Vagina (tissue), 2 donors: ENCODE results near the gene PTPRA. TPM values are rescaled to one million over a fixed set of nuclear protein-coding genes. Genes with fewer than 3 reads are reported as not detected.

Experiments used
- DNase-seq, 2 donors: peaks; one replicate each; pipeline ENCODE4 v3.0.0-alpha.2; 2017; ENCODE audit errors: extremely low spot score in 2 of 2
- H3K27ac ChIP-seq: fragments of 200-600 bp; sonication (generic); one replicate; pipeline ENCODE4 v1.5.1; 2019
- H3K27me3 ChIP-seq: fragments of 200-600 bp; sonication (generic); one replicate; pipeline ENCODE4 v1.5.1; 2019
- H3K36me3 ChIP-seq, 2 donors: fragments of 200-600 bp; sonication (generic); one replicate each; pipeline ENCODE4 v1.5.1; 2017 to 2019
- H3K4me1 ChIP-seq: fragments of 200-600 bp; sonication (generic); one replicate; pipeline ENCODE4 v1.5.1; 2019
- H3K4me3 ChIP-seq, 2 donors: fragments of 200-600 bp; sonication (generic); 1 replicate in 1 of 2; 2 replicates in 1 of 2; pipeline ENCODE4 v1.5.1; 2016 to 2019
- H3K9me3 ChIP-seq: fragments of 200-600 bp; sonication (generic); one replicate; pipeline ENCODE4 v1.5.1; 2019
- CTCF ChIP-seq, 3 experiments: fragments of 450-650 bp in 2 of 3; fragments of 200-600 bp in 1 of 3; sonication (generic) in 1 of 3; IDR thresholded peaks; one replicate each; pipeline ENCODE4 v1.5.1; 2017 to 2019; ENCODE audit warnings: antibody characterized with exemption in 3 of 3, mild to moderate bottlenecking in 2 of 3, moderate library complexity in 2 of 3
- POLR2A ChIP-seq, 2 donors: fragments of 450-650 bp; IDR thresholded peaks; one replicate each; pipeline ENCODE4 v1.6.1; 2017; ENCODE audit warnings: antibody characterized with exemption in 2 of 2, mild to moderate bottlenecking in 2 of 2, moderate library complexity in 2 of 2
- POLR2AphosphoS5 ChIP-seq, 2 donors: sonication (generic); formaldehyde crosslinking; IDR thresholded peaks; one replicate each; pipeline ENCODE4 v1.9.0; 2017; ENCODE audit warnings: antibody characterized with exemption in 2 of 2, mild to moderate bottlenecking in 2 of 2, low read depth in 1 of 2; ENCODE audit not compliant: insufficient read depth in 1 of 2
- intact Hi-C: fragments of 100-400 bp; cut with DNase I; formaldehyde crosslinking; loops from one replicate; pipeline ENCODE4 v1.15.1; 2023
- total RNA-seq: library from RNA; depleted of rRNA; stranded (reverse); fragments of >200 nt; gene quantifications from one replicate; pipeline ENCODE4 v1.2.3, GENCODE V29; 2016

Gene PTPRA
- total RNA-seq, 1 donor from 2014 or later, result 45.7 TPM

- Histone ChIP-seq H3K27ac (peak overlapping the region; percentile 53), H3K36me3 (peaks cover 0 to 20% of the 10 kb centered on the region in 2 donors), H3K27me3 (no peaks in the 10 kb centered on the region), H3K4me3 (no peak overlapping the region), H3K4me1 (peaks cover 39% of the 10 kb centered on the region), H3K9me3 (no peaks in the 10 kb centered on the region)
- TF ChIP-seq CTCF (IDR thresholded peaks at IDR 0.05), result no peak
- TF ChIP-seq POLR2AphosphoS5 (IDR thresholded peaks at IDR 0.05; ENCODE audit: insufficient read depth in 1 of 2, low read depth in 1 of 2), result no peak
- no peak for TF ChIP-seq POLR2A (IDR thresholded peaks at IDR 0.05)
- intact Hi-C loops, result no loop called here
- no peak for DNase-seq
Observed at GRCh38 chr20:2869381-2869780, 3.9 kb upstream of the PTPRA start.

- no peaks in the 10 kb centered on the region for H3K9me3 ChIP-seq
- H3K4me1 ChIP-seq, result peaks cover 55% of the 10 kb centered on the region
- DNase-seq, result no peak
- intact Hi-C loops, result no loop called here
- H3K4me3 ChIP-seq, result no peak overlapping the region
- H3K36me3 ChIP-seq, result peaks cover 0 to 4% of the 10 kb centered on the region in 2 donors
- H3K27ac ChIP-seq, result peak overlapping the region; percentile 83
- H3K27me3 ChIP-seq, result no peaks in the 10 kb centered on the region
- TF ChIP-seq CTCF (IDR thresholded peaks at IDR 0.05), result no peak
- TF ChIP-seq POLR2A (IDR thresholded peaks at IDR 0.05), result no peak
- TF ChIP-seq POLR2AphosphoS5 (IDR thresholded peaks at IDR 0.05; ENCODE audit: insufficient read depth in 1 of 2, low read depth in 1 of 2), result no peak
Observed at GRCh38 chr20:2871111-2871465, 2.2 kb upstream of the PTPRA start.

DNA sequence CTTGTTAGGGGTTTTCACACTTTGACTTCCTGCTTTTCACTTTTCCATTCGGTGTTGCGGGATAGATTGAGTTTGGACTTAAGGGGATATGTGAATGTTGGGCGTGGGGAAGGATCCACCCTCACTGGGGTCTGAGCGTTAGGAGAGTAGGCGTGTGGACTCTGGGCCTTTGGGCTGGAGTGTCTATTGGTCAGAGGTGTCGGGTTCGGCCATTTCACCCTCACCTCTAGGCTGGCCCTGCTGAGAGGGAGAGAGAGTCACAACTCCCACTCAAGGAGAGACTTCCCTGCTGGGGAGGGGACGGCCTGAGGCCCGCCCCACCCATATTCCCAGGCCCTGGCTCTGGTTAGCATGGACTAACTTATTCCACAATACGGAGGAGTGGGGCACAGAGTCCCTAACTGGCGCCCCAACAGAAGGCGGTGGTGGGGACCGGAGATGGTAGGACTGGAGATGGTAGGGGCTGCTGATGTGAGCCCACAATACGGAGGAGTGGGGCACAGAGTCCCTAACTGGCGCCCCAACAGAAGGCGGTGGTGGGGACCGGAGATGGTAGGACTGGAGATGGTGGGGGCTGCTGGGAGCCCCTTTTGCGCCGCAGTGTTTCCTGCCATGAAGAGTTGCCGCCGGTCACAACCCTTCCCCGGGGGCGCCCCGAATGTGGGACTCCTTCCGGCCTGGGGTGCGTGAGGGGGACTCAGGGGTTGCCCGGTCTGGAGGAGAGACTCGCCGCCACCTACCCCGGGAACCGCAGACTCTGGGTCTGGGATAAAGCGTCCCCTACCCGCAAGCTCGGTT is 1.4 kb upstream of the PTPRA start:
- Histone ChIP-seq H3K9me3 (no peaks in the 10 kb centered on the region), H3K4me1 (peaks cover 63% of the 10 kb centered on the region), H3K36me3 (no peaks in the 10 kb centered on the region), H3K27ac (peak overlapping the region; percentile 83), H3K27me3 (no peaks in the 10 kb centered on the region), H3K4me3 (peak overlapping the region; percentile 86 to 87)
- intact Hi-C loops, result no loop called here
- TF ChIP-seq POLR2A (IDR thresholded peaks at IDR 0.05), result no peak
- DNase-seq, result no peak

DNA sequence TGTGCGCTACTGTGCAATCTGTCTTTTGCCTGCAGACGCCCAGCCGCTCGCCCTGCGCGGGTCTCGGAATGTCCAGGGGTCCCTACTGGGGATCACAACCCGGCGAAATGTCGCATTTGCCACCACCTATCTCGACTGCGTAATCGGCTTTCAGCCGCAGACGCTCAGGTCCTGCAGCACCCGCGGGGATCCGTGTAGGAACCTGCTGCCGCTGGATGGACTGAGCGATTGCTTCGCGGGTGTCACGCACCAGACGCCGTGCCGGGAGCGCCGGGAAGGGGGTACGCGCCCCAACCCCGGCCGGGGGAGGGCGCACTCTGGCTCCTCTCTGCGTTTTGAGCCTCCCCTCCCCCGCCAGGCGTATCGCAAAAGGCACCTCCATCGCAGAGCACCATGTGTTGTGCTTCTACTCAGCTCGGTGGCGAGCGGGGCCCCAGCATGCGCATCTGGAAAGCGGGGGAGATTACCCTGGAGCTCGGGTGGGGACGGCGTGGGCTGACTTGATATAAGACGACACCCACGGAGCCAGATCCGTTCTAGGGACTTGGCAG is 747 bp upstream of the PTPRA start:
- Histone ChIP-seq H3K9me3 (no peaks in the 10 kb centered on the region), H3K27me3 (no peaks in the 10 kb centered on the region), H3K27ac (peak overlapping the region; percentile 83), H3K4me3 (peak overlapping the region; percentile 86 to 87), H3K36me3 (no peaks in the 10 kb centered on the region), H3K4me1 (peaks cover 70% of the 10 kb centered on the region)
- intact Hi-C loops, result no loop called here
- no peak for TF ChIP-seq POLR2AphosphoS5 (IDR thresholded peaks at IDR 0.05; ENCODE audit: insufficient read depth in 1 of 2, low read depth in 1 of 2)
- no peak for TF ChIP-seq POLR2A (IDR thresholded peaks at IDR 0.05)
- no peak for TF ChIP-seq CTCF (IDR thresholded peaks at IDR 0.05)
- no peak for DNase-seq

- peaks cover 73% of the 10 kb centered on the region for H3K4me1 ChIP-seq
- H3K36me3 ChIP-seq, result no peaks in the 10 kb centered on the region
- no peak for TF ChIP-seq CTCF (IDR thresholded peaks at IDR 0.05)
- no peak for TF ChIP-seq POLR2AphosphoS5 (IDR thresholded peaks at IDR 0.05; ENCODE audit: insufficient read depth in 1 of 2, low read depth in 1 of 2)
- TF ChIP-seq POLR2A (IDR thresholded peaks at IDR 0.05), result no peak
- no peaks in the 10 kb centered on the region for H3K27me3 ChIP-seq
- H3K27ac ChIP-seq, result peak overlapping the region; percentile 83
- intact Hi-C loops, result no loop called here
- H3K4me3 ChIP-seq, result peak overlapping the region; percentile 86 to 87
- H3K9me3 ChIP-seq, result no peaks in the 10 kb centered on the region
- DNase-seq, result no peak
Observed at GRCh38 chr20:2873747-2874041, 413 bp downstream of the PTPRA start.
